Measurements from ENCODE around the gene ENOX1.

The ENOX1 gene

DNA sequence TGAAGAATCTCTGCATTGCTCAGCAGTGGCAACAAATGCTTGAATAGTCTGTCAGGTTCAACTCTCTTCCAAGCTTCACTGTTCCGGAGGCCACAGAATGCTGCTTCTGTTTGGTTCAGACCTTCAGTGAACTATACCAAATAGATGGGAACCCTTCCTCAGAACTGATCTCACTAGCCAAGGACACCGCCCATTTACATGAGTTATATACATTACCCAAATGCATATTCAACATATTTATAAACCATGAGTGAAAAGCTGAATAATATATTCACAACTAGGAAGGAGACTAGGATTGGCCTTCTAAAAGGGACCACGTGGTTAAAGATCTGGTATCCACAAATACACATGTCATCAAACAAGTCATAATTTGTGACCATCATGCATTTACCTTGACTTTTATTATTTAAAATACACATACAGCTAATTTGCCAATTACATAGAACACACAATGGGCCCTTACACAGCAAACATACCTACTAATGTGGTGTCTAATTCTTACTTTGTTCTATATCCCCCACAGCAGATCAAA is 49.3 kb downstream of the ENOX1 start:
- no peak for DNase-seq

GRCh38 chr13:43732726-43733125 is 54.0 kb downstream of the ENOX1 start:
- no peak for DNase-seq

DNA sequence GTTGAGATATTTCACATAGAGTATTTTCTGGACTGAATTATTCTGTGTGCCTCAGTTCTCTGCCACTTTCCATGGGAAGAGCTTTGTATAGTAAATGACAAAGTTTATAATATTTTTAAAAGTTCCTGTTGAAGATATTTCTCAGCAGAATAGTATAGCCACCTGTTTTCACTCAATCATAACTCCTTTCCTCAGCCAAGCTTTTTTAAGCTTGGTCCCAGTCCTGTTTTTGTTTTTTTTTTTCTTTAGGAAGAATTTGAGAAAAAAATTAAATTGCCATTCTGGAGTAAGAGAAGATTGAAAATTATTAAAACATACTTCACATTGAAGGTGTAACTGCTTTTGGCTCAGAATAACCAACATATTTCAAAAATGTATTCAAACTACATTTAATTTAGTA is 55.5 kb downstream of the ENOX1 start:
- no peak for DNase-seq

GRCh38 chr13:43730642-43731041 is 56.1 kb downstream of the ENOX1 start:
- DNase-seq: no peak

DNA sequence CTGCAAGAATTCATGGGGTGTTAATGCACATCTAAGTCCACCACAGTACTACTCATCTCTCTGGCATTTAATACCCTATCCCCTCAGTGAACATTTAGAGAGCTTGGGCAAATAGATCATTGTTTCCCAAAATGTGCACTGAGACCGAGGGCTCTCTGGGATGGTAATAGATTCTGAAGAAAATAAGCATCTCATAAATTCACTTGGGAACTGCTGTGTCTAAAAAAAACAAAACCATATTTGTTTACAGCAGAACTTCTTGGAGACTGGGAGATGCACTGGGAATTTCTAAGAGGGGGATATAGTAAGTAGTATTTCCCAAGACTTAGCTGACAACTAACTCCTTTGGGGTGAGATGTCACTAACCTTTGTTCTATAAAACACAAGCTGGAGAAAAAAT is 58.4 kb downstream of the ENOX1 start:
- no peak for DNase-seq

DNA sequence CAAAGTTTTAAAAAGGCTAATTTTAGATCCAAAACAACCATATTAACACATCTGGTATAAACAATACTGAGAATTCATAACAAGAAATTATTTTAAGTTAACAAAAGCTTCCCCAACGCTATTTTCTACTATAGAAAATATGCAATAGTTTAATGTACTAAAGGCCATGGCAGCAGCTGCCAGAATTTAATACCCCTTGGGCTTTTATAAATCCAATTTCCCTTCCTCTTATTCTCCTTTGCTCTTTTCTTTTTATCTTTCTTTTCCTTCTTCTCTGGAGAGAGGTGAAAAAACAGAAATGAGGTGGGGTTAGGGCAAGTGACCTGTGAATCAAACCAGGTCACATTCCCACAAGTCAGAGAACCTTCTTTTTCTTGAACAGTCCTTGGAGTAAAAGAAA is 58.9 kb downstream of the ENOX1 start:
- DNase-seq: no peak

- DNase-seq: no peak
These were observed 61.3 kb downstream of the ENOX1 start for GRCh38 chr13:43725460-43725859.

GRCh38 chr13:43720780-43721397 is 65.9 kb downstream of the ENOX1 start:
- DNase-seq: no peak

- DNase-seq: no peak
These were observed 88.0 kb downstream of the ENOX1 start for GRCh38 chr13:43698758-43699157.

GRCh38 chr13:43698009-43698408 is 88.8 kb downstream of the ENOX1 start:
- DNase-seq: no peak

DNA sequence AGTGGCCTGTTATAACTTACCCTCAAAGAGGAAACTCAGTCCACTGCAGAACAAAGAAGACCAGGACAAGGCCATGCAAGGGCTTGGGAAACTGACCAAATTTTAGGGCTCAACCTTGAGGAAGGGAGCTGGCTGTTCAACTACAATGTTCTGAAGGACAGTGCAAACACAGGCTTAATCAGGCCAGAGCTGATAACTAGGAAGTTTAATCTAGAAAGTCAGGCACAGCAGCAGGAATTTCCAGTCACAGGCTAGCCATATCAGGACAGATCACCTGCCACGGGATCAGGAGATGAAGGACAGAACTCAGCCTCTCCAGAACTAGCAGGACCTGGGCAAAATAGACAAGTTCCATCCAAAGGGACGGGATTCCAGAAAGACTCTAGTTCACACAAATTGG is 89.4 kb downstream of the ENOX1 start:
- no peak for DNase-seq

DNA sequence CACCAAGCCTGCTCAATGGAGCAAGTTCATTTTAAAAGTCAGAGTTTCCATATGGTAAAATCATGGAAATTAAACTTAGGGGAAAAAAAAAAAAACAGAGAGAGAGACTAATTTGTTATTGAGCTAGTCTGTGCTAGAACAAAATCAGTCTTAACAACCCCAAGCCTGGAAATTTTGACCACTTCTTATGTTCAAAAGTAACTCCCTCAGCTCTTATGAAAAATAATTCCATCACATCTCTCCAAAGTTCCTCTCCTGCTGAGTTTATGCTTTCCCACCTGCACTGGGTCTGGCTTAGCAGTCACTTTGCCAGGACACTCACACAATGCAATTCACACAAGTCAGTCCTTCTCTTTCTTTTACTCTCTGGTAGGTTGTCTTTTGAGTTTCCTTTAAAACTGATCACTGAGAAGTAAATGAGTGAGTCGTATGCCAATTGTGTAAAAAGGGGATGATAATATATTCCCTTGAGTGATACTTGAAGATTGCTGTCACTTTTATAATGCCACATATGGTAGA is 92.6 kb downstream of the ENOX1 start:
- DNase-seq: no peak

GRCh38 chr13:43693639-43694038 is 93.1 kb downstream of the ENOX1 start:
- DNase-seq: no peak

DNA sequence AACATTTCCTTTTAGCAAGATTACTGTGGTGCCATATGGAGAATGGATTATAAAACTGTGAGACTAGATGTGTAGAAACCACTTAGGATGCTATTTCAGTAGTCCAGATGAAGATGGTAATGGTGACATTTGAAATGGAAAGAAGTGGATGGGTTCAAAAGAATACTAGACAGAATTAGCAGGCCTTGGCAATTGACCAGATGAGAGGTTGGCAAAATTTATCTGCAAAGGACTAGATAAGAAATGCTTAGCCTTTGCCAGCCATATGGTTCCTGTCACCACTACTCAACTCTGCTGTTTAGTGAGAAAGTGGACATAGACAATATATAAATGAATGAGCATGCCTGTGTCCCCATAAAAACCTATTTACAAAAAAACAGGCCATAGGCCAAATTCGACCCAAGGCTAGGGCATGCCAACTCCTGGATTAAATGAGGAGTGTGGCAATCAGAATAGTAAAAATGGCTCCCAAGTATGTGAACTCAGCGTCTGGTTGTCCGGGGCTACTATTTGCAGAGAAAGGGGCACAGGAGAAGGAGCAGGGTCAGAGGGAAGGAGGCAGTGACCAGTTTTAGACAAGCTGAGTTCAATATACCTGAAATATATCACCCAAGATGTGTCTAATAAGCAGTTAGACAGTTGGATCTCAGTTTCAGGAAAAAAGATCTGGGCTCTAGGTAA is 98.4 kb downstream of the ENOX1 start:
- no peak for DNase-seq

- DNase-seq: no peak
These were observed 99.7 kb downstream of the ENOX1 start for GRCh38 chr13:43687038-43687437.

GRCh38 chr13:43686557-43686956 is 100.2 kb downstream of the ENOX1 start:
- DNase-seq: peak; percentile 75

GRCh38 chr13:43684963-43685725 is 101.6 kb downstream of the ENOX1 start:
- DNase-seq: no peak

DNA sequence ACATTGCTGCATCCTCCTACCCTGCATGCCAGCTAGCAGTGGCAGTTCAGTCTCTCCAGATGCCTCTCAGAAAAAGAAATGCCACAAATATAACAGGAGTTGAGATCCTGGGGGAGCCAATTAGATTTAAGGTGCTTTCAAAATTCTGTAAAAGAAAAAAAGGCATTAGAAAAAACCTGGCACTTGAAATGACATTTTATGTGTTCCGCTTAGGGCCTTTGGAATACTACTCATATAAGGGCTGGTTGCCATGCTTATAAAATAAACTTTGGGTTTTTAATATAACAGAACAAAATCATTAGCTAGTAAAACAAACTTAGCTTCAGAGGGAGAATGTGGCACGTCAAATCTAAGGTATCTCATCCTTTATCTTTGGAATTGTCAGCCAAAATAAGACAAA is 104.1 kb downstream of the ENOX1 start:
- no peak for DNase-seq

DNA sequence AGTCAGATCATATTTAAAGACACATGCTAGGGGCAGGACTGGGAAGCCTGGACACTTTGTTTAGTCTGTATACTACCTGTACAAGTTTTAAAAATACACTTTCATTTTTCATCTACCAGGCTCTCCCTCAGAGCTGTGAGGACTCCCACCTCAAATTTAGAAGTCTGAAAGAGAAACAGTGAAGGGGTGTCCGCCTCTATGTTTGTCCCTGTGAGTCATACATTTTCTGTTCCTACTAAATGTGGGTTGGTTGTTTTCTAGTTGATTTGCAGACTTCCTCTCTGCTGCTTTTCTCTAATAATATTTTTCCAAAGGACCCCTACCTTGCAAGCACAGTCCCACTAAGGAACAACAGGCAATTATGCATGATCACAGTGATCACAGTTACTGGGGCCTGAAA is 110.5 kb downstream of the ENOX1 start:
- DNase-seq: no peak

DNA sequence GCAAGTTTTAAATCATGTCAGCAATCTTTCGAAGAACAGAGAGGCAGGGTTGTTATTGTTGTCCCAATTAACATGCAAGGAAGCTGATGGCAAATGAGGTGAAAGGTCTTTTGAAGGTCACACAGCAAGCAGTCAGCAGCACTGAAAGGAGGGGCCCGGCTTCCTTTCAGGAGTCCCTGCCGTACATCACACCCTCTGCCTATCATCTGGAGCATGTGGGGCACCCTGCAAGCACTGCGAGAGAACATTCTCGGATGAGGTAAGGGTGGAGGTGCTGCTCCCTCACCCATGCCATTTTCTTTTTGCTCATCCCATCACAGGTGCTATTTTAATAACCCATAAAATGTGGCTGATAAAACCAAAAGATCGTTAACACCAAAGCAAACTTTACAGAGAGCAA is 111.2 kb downstream of the ENOX1 start:
- no peak for DNase-seq

- DNase-seq: no peak
These were observed 116.8 kb downstream of the ENOX1 start for GRCh38 chr13:43669964-43670363.

DNA sequence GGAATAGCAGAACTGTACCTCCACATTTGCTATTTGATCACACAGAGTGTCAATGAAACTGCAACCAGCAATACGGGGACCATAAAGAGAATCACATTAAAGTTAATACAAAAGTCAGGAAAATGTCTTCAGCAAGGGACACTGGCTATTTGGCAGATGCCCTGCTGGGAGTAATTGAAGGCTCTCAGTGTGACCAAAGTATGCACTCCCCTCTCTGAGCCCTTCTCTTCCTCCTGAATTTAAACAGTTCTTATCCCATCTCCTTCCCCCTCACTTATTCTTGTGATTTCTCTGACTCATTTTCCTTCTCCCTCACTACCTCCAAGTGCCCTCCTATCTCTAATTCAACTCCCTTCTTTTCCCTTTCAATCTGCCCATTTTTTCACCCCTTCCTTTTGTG is 117.7 kb downstream of the ENOX1 start:
- no peak for DNase-seq

DNA sequence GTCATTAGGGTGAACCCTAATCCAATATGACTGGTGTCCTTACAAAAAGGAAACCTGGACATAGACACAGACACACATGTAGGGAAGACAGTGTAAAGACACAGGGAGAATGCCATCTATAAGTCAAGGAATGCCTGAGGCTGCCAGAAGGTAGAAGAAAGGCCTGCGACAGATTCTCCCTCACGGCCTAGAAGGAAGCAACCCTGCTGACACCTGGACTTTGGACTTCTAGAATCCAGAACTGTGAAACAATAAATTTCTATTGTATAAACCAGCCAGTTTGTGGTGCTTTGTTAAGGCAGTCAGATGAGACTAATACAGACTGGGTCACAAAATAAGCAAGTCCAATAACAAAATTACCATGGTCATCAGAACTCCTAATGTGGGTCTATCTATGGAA is 120.4 kb downstream of the ENOX1 start:
- no peak for DNase-seq

DNA sequence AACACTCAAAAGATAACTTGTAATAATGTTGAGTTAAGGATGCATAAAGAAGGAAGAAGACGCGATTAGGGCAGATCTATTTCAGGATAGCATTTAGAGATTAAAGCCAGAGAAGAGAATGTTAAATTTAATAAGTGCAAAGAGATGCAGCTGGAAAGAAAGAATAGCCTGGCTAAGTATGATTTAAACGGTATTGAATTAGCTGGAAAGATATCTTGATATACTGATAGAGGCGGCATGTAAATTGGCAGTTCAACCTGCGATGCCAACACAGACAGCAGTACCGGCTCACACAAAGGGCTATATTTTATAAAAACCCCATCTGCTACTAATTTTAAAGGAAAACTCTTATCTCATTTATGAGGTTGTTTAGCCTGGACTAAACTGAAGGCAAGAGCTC is 121.4 kb downstream of the ENOX1 start:
- DNase-seq: no peak

Data from amniotic stem cell (primary cell).